22Rv1 (cell line): ENCODE results near the gene IMPG2.

Experiments
- CTCF ChIP-seq: fragments of 450-650 bp; IDR thresholded peaks from 2 replicates; pipeline ENCODE4 v1.5.1; 2017; ENCODE audit warnings: mild to moderate bottlenecking
- ZFX ChIP-seq: fragments of 450-650 bp; IDR thresholded peaks from 2 replicates; pipeline ENCODE4 v1.6.1; 2017; ENCODE audit warnings: antibody characterized with exemption, borderline replicate concordance

- TF ChIP-seq CTCF: no peak
- no peak for TF ChIP-seq ZFX
These were observed 844 bp downstream of the IMPG2 start for GRCh38 chr3:101319531-101319930.
